Measurements from ENCODE around the gene TYSND1.

DNA sequence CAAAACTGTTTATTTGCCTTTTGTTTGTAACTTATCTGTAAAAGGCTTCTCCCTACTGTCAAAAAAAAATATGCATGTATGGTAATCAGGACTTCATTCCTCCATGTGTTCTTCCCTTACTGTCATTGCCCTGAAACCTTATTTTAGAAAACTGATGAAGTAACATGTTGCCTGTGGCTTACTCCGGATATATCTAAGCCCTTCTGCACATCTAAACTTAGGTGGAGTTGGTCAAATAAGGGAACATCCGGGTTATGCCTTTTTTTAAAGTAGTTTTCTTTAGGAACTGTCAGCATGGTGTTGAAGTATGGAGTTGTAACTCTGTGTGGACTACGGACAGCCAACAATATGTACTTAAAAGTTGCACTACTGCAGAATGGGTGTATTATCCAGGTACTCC, 17.7 kb upstream of the TYSND1 start:
- TF ChIP-seq, protein P1, sequence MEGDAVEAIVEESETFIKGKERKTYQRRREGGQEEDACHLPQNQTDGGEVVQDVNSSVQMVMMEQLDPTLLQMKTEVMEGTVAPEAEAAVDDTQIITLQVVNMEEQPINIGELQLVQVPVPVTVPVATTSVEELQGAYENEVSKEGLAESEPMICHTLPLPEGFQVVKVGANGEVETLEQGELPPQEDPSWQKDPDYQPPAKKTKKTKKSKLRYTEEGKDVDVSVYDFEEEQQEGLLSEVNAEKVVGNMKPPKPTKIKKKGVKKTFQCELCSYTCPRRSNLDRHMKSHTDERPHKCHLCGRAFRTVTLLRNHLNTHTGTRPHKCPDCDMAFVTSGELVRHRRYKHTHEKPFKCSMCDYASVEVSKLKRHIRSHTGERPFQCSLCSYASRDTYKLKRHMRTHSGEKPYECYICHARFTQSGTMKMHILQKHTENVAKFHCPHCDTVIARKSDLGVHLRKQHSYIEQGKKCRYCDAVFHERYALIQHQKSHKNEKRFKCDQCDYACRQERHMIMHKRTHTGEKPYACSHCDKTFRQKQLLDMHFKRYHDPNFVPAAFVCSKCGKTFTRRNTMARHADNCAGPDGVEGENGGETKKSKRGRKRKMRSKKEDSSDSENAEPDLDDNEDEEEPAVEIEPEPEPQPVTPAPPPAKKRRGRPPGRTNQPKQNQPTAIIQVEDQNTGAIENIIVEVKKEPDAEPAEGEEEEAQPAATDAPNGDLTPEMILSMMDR (IDR thresholded peaks at IDR 0.05) = no peak
- no peak for TF ChIP-seq POLR2AphosphoS5 (IDR thresholded peaks at IDR 0.05)
- no peak for TF ChIP-seq POLR2A (IDR thresholded peaks at IDR 0.05)
- TF ChIP-seq EP300 (IDR thresholded peaks at IDR 0.05; ENCODE audit: low read depth) = no peak

Data from transverse colon (tissue), 4 donors.